IgD-negative memory B cell (primary cell): ENCODE data around the gene SMDT1. TPM values are rescaled to one million over a fixed set of nuclear protein-coding genes. Genes with fewer than 3 reads are reported as not detected.

Source experiments
- H3K27ac Mint-ChIP-seq, 3 donors: one replicate each; pipeline ENCODE4 v1.8.0; 2020 to 2022; ENCODE audit warnings: mild to moderate bottlenecking in 3 of 3, mixed read lengths in 3 of 3, moderate library complexity in 1 of 3
- H3K27me3 Mint-ChIP-seq: one replicate; pipeline ENCODE4 v1.8.0; 2021; ENCODE audit warnings: mixed read lengths
- H3K36me3 Mint-ChIP-seq: one replicate; pipeline ENCODE4 v1.8.0; 2020; ENCODE audit warnings: mild to moderate bottlenecking, mixed read lengths
- H3K4me1 Mint-ChIP-seq, 3 donors: one replicate each; pipeline ENCODE4 v1.8.0; 2020 to 2022; ENCODE audit warnings: mixed read lengths in 3 of 3, mild to moderate bottlenecking in 1 of 3
- H3K4me3 Mint-ChIP-seq, 4 donors: one replicate each; pipeline ENCODE4 v1.8.0; 2020 to 2022; ENCODE audit warnings: mild to moderate bottlenecking in 4 of 4, mixed read lengths in 4 of 4, moderate library complexity in 3 of 4
- H3K9me3 Mint-ChIP-seq, 3 donors: one replicate each; pipeline ENCODE4 v1.8.0; 2020 to 2021; ENCODE audit warnings: mixed read lengths in 3 of 3, mild to moderate bottlenecking in 1 of 3
- polyA plus RNA-seq: library from polyadenylated mRNA; unstranded; fragments of 300-500 nt; fragmentation: Illumina TruSeq; gene quantifications from one replicate; pipeline ENCODE4 v1.2.3, GENCODE V29; 2021

SMDT1 gene
- polyA plus RNA-seq, result 248 TPM

GRCh38 chr22:42079319-42080251, at the start of gene SMDT1:
SMDT1 (plus strand) TSS chr22:42079700; CDS start chr22:42079769, 69 bp downstream.
- peak within 1 kb of the TSS; percentile 86 to 99 (median 99) for H3K27ac Mint-ChIP-seq
- no peaks in the 10 kb centered on the region for H3K27me3 Mint-ChIP-seq
- peaks cover 13 to 33% (median 16%) of the 10 kb centered on the region in 3 donors for H3K4me1 Mint-ChIP-seq
- H3K4me3 Mint-ChIP-seq, result peak within 1 kb of the TSS; percentile 84 to 100 (median 96)
- no peaks in the 10 kb centered on the region for H3K9me3 Mint-ChIP-seq
- peaks cover 5% of the 10 kb centered on the region for H3K36me3 Mint-ChIP-seq

- peaks cover 19 to 27% (median 20%) of the 10 kb centered on the region in 3 donors for H3K4me1 Mint-ChIP-seq
- H3K36me3 Mint-ChIP-seq, result peaks cover 4% of the 10 kb centered on the region
- no peak overlapping the region for H3K27ac Mint-ChIP-seq
- H3K4me3 Mint-ChIP-seq, result no peak overlapping the region
- no peaks in the 10 kb centered on the region for H3K27me3 Mint-ChIP-seq
- peaks cover 2 to 12% (median 12%) of the 10 kb centered on the region in 3 donors for H3K9me3 Mint-ChIP-seq
Measured at GRCh38 chr22:42033263-42034181, 46.0 kb upstream of the SMDT1 start.

- no peaks in the 10 kb centered on the region for H3K27me3 Mint-ChIP-seq
- no peak overlapping the region for H3K4me3 Mint-ChIP-seq
- H3K9me3 Mint-ChIP-seq, result peaks cover 2 to 12% (median 12%) of the 10 kb centered on the region in 3 donors
Measured at GRCh38 chr22:42035256-42035655, 44.2 kb upstream of the SMDT1 start.

GRCh38 chr22:42039271-42039670, 40.2 kb upstream of the SMDT1 start:
- Mint-ChIP-seq H3K4me3 (peak overlapping the region in 1 of 4 donors; percentile 75), H3K36me3 (peaks cover 10% of the 10 kb centered on the region), H3K27me3 (no peaks in the 10 kb centered on the region), H3K27ac (peak overlapping the region in 1 of 3 donors; percentile 4), H3K4me1 (peaks cover 14 to 19% (median 16%) of the 10 kb centered on the region in 3 donors), H3K9me3 (peaks cover 2 to 21% (median 14%) of the 10 kb centered on the region in 3 donors)

More at GRCh38 chr22:42035256-42035655, 44.2 kb upstream of the SMDT1 start:
- peaks cover 25 to 31% (median 26%) of the 10 kb centered on the region in 3 donors for H3K4me1 Mint-ChIP-seq
- H3K36me3 Mint-ChIP-seq, result peaks cover 4% of the 10 kb centered on the region
- no peak overlapping the region for H3K27ac Mint-ChIP-seq

- H3K4me1 Mint-ChIP-seq, result peaks cover 14 to 17% (median 15%) of the 10 kb centered on the region in 3 donors
- H3K36me3 Mint-ChIP-seq, result peaks cover 6% of the 10 kb centered on the region
- H3K9me3 Mint-ChIP-seq, result peaks cover 0 to 14% (median 8%) of the 10 kb centered on the region in 3 donors
- no peak overlapping the region for H3K27ac Mint-ChIP-seq
- no peak overlapping the region for H3K4me3 Mint-ChIP-seq
- no peaks in the 10 kb centered on the region for H3K27me3 Mint-ChIP-seq
Measured at GRCh38 chr22:42041784-42042183, 37.7 kb upstream of the SMDT1 start.

- peak overlapping the region in 1 of 3 donors; percentile 47 for H3K27ac Mint-ChIP-seq
- H3K4me3 Mint-ChIP-seq, result no peak overlapping the region
- no peaks in the 10 kb centered on the region for H3K9me3 Mint-ChIP-seq
- peaks cover 0 to 4% (median 3%) of the 10 kb centered on the region in 3 donors for H3K4me1 Mint-ChIP-seq
- peaks cover 3% of the 10 kb centered on the region for H3K36me3 Mint-ChIP-seq
- H3K27me3 Mint-ChIP-seq, result peaks cover 2% of the 10 kb centered on the region
Measured at GRCh38 chr22:42050641-42051180, 28.8 kb upstream of the SMDT1 start.

- H3K27ac Mint-ChIP-seq, result no peak overlapping the region
Measured at GRCh38 chr22:42052765-42053164, 26.7 kb upstream of the SMDT1 start.

GRCh38 chr22:42056757-42057511, 22.6 kb upstream of the SMDT1 start:
- Mint-ChIP-seq H3K4me1 (peaks cover 0 to 1% (median 0%) of the 10 kb centered on the region in 3 donors), H3K27ac (no peak overlapping the region), H3K36me3 (peaks cover 7% of the 10 kb centered on the region), H3K27me3 (no peaks in the 10 kb centered on the region), H3K9me3 (peaks cover 0 to 8% (median 0%) of the 10 kb centered on the region in 3 donors), H3K4me3 (no peak overlapping the region)

More at GRCh38 chr22:42052765-42053164, 26.7 kb upstream of the SMDT1 start:
- Mint-ChIP-seq H3K4me1 (peaks cover 0 to 4% (median 3%) of the 10 kb centered on the region in 3 donors), H3K4me3 (no peak overlapping the region), H3K27me3 (no peaks in the 10 kb centered on the region), H3K36me3 (peaks cover 3% of the 10 kb centered on the region), H3K9me3 (peaks cover 0 to 8% (median 0%) of the 10 kb centered on the region in 3 donors)

GRCh38 chr22:42060489-42060888, 19.0 kb upstream of the SMDT1 start:
- no peaks in the 10 kb centered on the region for H3K4me1 Mint-ChIP-seq
- peaks cover 0 to 8% (median 0%) of the 10 kb centered on the region in 3 donors for H3K9me3 Mint-ChIP-seq
- no peaks in the 10 kb centered on the region for H3K27me3 Mint-ChIP-seq
- peaks cover 13% of the 10 kb centered on the region for H3K36me3 Mint-ChIP-seq
- no peak overlapping the region for H3K4me3 Mint-ChIP-seq
- no peak overlapping the region for H3K27ac Mint-ChIP-seq

- Mint-ChIP-seq H3K27ac (no peak overlapping the region), H3K4me3 (no peak overlapping the region), H3K4me1 (no peaks in the 10 kb centered on the region), H3K27me3 (no peaks in the 10 kb centered on the region), H3K9me3 (peaks cover 0 to 8% (median 0%) of the 10 kb centered on the region in 3 donors), H3K36me3 (peaks cover 15% of the 10 kb centered on the region)
Measured at GRCh38 chr22:42061041-42061440, 18.5 kb upstream of the SMDT1 start.

GRCh38 chr22:42062506-42063170, 16.9 kb upstream of the SMDT1 start:
- Mint-ChIP-seq H3K4me1 (peaks cover 0 to 2% (median 0%) of the 10 kb centered on the region in 3 donors), H3K4me3 (no peak overlapping the region), H3K9me3 (no peaks in the 10 kb centered on the region), H3K27ac (peak overlapping the region in 1 of 3 donors; percentile 14), H3K27me3 (no peaks in the 10 kb centered on the region), H3K36me3 (peaks cover 17% of the 10 kb centered on the region)

- Mint-ChIP-seq H3K9me3 (no peaks in the 10 kb centered on the region), H3K36me3 (peaks cover 15% of the 10 kb centered on the region), H3K4me3 (no peak overlapping the region), H3K4me1 (peaks cover 0 to 2% (median 0%) of the 10 kb centered on the region in 3 donors), H3K27me3 (no peaks in the 10 kb centered on the region), H3K27ac (no peak overlapping the region)
Measured at GRCh38 chr22:42064629-42065028, 14.9 kb upstream of the SMDT1 start.

- H3K4me1 Mint-ChIP-seq, result peaks cover 2 to 7% (median 2%) of the 10 kb centered on the region in 3 donors
- H3K27me3 Mint-ChIP-seq, result no peaks in the 10 kb centered on the region
- no peak overlapping the region for H3K4me3 Mint-ChIP-seq
- H3K36me3 Mint-ChIP-seq, result peaks cover 13% of the 10 kb centered on the region
- H3K27ac Mint-ChIP-seq, result peak overlapping the region in 1 of 3 donors; percentile 16
- H3K9me3 Mint-ChIP-seq, result no peaks in the 10 kb centered on the region
Measured at GRCh38 chr22:42065438-42066125, 13.9 kb upstream of the SMDT1 start.
